OCI-LY3 (cell line): Measurements from ENCODE around the gene PIGC.

Source experiments
- H2AFZ ChIP-seq: fragments of 200-600, 300-600 bp; shearing (Covaris generic); 2 replicates; pipeline ENCODE4 v1.6.0; 2014; ENCODE audit warnings: antibody characterized with exemption, low read depth, low read length
- H3K27ac ChIP-seq: fragments of 200-600, 300-600 bp; sonication (generic); 2 replicates; pipeline ENCODE4 v1.5.1; 2014; ENCODE audit warnings: mild to moderate bottlenecking, low read length, moderate library complexity, mixed read lengths
- H3K27me3 ChIP-seq: fragments of 200-600, 300-600 bp; sonication (generic); 2 replicates; pipeline ENCODE4 v1.6.1; 2014; ENCODE audit warnings: low read depth, low read length, mixed read lengths
- H3K36me3 ChIP-seq: fragments of 200-600, 300-600 bp; sonication (generic); replicated peaks from 2 replicates; pipeline ENCODE3; 2014; ENCODE audit warnings: low read depth, low read length, mixed read lengths
- H3K4me1 ChIP-seq: fragments of 300-600, 200-600 bp; sonication (generic); 2 replicates; pipeline ENCODE4 v1.6.1; 2014; ENCODE audit warnings: low read length, mixed read lengths
- H3K4me2 ChIP-seq: fragments of 200-600, 300-600 bp; sonication (generic); 2 replicates; pipeline ENCODE4 v1.6.1; 2014; ENCODE audit warnings: low read length, mixed read lengths
- H3K4me3 ChIP-seq: fragments of 300-600, 200-600 bp; sonication (generic); 2 replicates; pipeline ENCODE4 v1.5.1; 2014; ENCODE audit warnings: antibody characterized with exemption, mild to moderate bottlenecking, low read length, moderate library complexity
- H3K79me2 ChIP-seq: fragments of 300-600, 200-600 bp; shearing (Covaris generic); 2 replicates; pipeline ENCODE4 v1.6.1; 2014; ENCODE audit warnings: mild to moderate bottlenecking, low read length, mixed read lengths
- H3K9ac ChIP-seq: fragments of 300-600, 200-600 bp; shearing (Covaris generic); 2 replicates; pipeline ENCODE4 v1.6.0; 2014; ENCODE audit warnings: mild to moderate bottlenecking, low read length, moderate library complexity
- H3K9me3 ChIP-seq: fragments of 200-600, 300-600 bp; shearing (Covaris generic); 2 replicates; pipeline ENCODE4 v1.6.1; 2014; ENCODE audit warnings: low read length, mixed read lengths; ENCODE audit not compliant: insufficient read depth
- H4K20me1 ChIP-seq: fragments of 200-600, 300-600 bp; sonication (generic); 2 replicates; pipeline ENCODE4 v1.6.1; 2016; ENCODE audit warnings: low read length, mixed read lengths; ENCODE audit not compliant: insufficient read depth
- CTCF ChIP-seq: fragments of 200-600, 300-600 bp; sonication (generic); IDR thresholded peaks from 2 replicates; pipeline ENCODE4 v1.5.1; 2014; ENCODE audit warnings: antibody characterized with exemption, low read length, low read depth
- EZH2phosphoT487 ChIP-seq: fragments of 200-600 bp; shearing (Covaris generic); IDR thresholded peaks from 2 replicates; pipeline ENCODE4 v1.6.1; 2018; ENCODE audit warnings: antibody characterized with exemption, mixed run types, low read depth

The PIGC gene

GRCh38 chr1:172473302-172473701 lies 29.4 kb upstream of the PIGC start:
- TF ChIP-seq EZH2phosphoT487 (no peak), CTCF (no peak)
- Histone ChIP-seq H3K9me3 (no peaks in the 10 kb centered on the region), H2AFZ (no peak overlapping the region), H3K36me3 (no peaks in the 10 kb centered on the region), H3K4me3 (no peak overlapping the region), H3K27me3 (no peaks in the 10 kb centered on the region), H4K20me1 (no peaks in the 10 kb centered on the region), H3K4me2 (no peak overlapping the region), H3K9ac (no peak overlapping the region), H3K27ac (no peak overlapping the region), H3K79me2 (no peaks in the 10 kb centered on the region), H3K4me1 (no peaks in the 10 kb centered on the region)

GRCh38 chr1:172472495-172472894 lies 28.6 kb upstream of the PIGC start:
- H2AFZ ChIP-seq: no peak overlapping the region
- no peaks in the 10 kb centered on the region for H4K20me1 ChIP-seq
- H3K27ac ChIP-seq: no peak overlapping the region
- H3K9ac ChIP-seq: no peak overlapping the region
- no peak overlapping the region for H3K4me2 ChIP-seq
- no peaks in the 10 kb centered on the region for H3K4me1 ChIP-seq
- no peaks in the 10 kb centered on the region for H3K27me3 ChIP-seq
- no peaks in the 10 kb centered on the region for H3K9me3 ChIP-seq
- H3K36me3 ChIP-seq: no peaks in the 10 kb centered on the region
- H3K79me2 ChIP-seq: no peaks in the 10 kb centered on the region
- no peak for TF ChIP-seq CTCF
- no peak for TF ChIP-seq EZH2phosphoT487
- H3K4me3 ChIP-seq: no peak overlapping the region

- H4K20me1 ChIP-seq: no peaks in the 10 kb centered on the region
- H3K4me3 ChIP-seq: no peak overlapping the region
- no peaks in the 10 kb centered on the region for H3K9me3 ChIP-seq
- no peak overlapping the region for H3K27ac ChIP-seq
- no peaks in the 10 kb centered on the region for H3K27me3 ChIP-seq
- H2AFZ ChIP-seq: no peak overlapping the region
- H3K36me3 ChIP-seq: no peaks in the 10 kb centered on the region
- H3K9ac ChIP-seq: no peak overlapping the region
- no peak overlapping the region for H3K4me2 ChIP-seq
- no peaks in the 10 kb centered on the region for H3K79me2 ChIP-seq
- TF ChIP-seq CTCF (no peak), EZH2phosphoT487 (no peak)
- no peaks in the 10 kb centered on the region for H3K4me1 ChIP-seq
These were observed 27.8 kb upstream of the PIGC start for GRCh38 chr1:172471666-172472065.

GRCh38 chr1:172470149-172470548 lies 26.3 kb upstream of the PIGC start:
- no peak for TF ChIP-seq EZH2phosphoT487
- TF ChIP-seq CTCF: no peak
- Histone ChIP-seq H3K4me3 (no peak overlapping the region), H3K9ac (no peak overlapping the region), H3K27me3 (no peaks in the 10 kb centered on the region), H3K79me2 (no peaks in the 10 kb centered on the region), H4K20me1 (no peaks in the 10 kb centered on the region), H3K36me3 (no peaks in the 10 kb centered on the region), H3K27ac (no peak overlapping the region), H3K4me2 (no peak overlapping the region), H3K4me1 (no peaks in the 10 kb centered on the region), H3K9me3 (no peaks in the 10 kb centered on the region), H2AFZ (no peak overlapping the region)
